WTC11 (cell line): ENCODE measurements around the gene TIMM10. TPM values are rescaled to one million over a fixed set of nuclear protein-coding genes. Genes with fewer than 3 reads are reported as not detected.
A peak's percentile ranks its signal among the peaks of the same experiment; 100 is the strongest.

Experiments
- CBFB ChIP-seq: sonication (generic); formaldehyde crosslinking; IDR thresholded peaks from 2 replicates; pipeline ENCODE4 v1.8.1; 2022; ENCODE audit warnings: mild to moderate bottlenecking, low read depth, missing genetic modification reagents
- NFYB ChIP-seq: sonication (generic); formaldehyde crosslinking; conservative IDR thresholded peaks from 2 replicates; pipeline ENCODE4 v1.8.0; 2022; ENCODE audit warnings: low read depth, missing genetic modification reagents
- NR3C1 ChIP-seq: sonication (generic); formaldehyde crosslinking; conservative IDR thresholded peaks from 2 replicates; pipeline ENCODE4 v1.8.1; 2023; ENCODE audit warnings: low read depth, mild to moderate bottlenecking, missing genetic modification reagents
- SMAD4 ChIP-seq: sonication (generic); formaldehyde crosslinking; IDR thresholded peaks from 2 replicates; pipeline ENCODE4 v1.8.0; 2022; ENCODE audit warnings: mild to moderate bottlenecking, missing genetic modification reagents
- TCF7 ChIP-seq: sonication (generic); formaldehyde crosslinking; IDR thresholded peaks from 2 replicates; pipeline ENCODE4 v1.8.0; 2022; ENCODE audit warnings: mild to moderate bottlenecking, low read depth, missing genetic modification reagents, moderate library complexity
- ZNF263 ChIP-seq: sonication (generic); formaldehyde crosslinking; IDR thresholded peaks from 2 replicates; pipeline ENCODE4 v1.8.1; 2022; ENCODE audit warnings: low read depth, mild to moderate bottlenecking, moderate library complexity, missing genetic modification reagents
- ZNF396 ChIP-seq: fragments of 250-450 bp; sonication (Bioruptor Pico); IDR thresholded peaks from 2 replicates; pipeline ENCODE4 v1.8.0; 2021; ENCODE audit warnings: mild to moderate bottlenecking, moderate library complexity, borderline replicate concordance
- total RNA-seq: library from RNA; stranded (reverse); gene quantifications from 3 replicates; pipeline ENCODE4 v1.2.3, GENCODE V29; 2021
- TF ChIP-seq, protein P1 (sequence below): sonication (generic); formaldehyde crosslinking; IDR thresholded peaks from 2 replicates; pipeline ENCODE4 v1.8.1; 2023; ENCODE audit warnings: mild to moderate bottlenecking, moderate library complexity, missing genetic modification reagents
- TF ChIP-seq, protein P2 (sequence below): fragments of 250-450 bp; sonication (Bioruptor Pico); conservative IDR thresholded peaks from 2 replicates; pipeline ENCODE4 v1.9.0; 2021; ENCODE audit warnings: mild to moderate bottlenecking
- TF ChIP-seq, protein P3 (sequence below): fragments of 250-450 bp; sonication (Bioruptor Pico); IDR thresholded peaks from 2 replicates; pipeline ENCODE4 v1.9.0; 2021; ENCODE audit warnings: mild to moderate bottlenecking, borderline replicate concordance
- TF ChIP-seq, protein P4 (sequence below): sonication (generic); formaldehyde crosslinking; IDR thresholded peaks from 2 replicates; pipeline ENCODE4 v1.8.0; 2023; ENCODE audit warnings: mild to moderate bottlenecking, missing genetic modification reagents
- TF ChIP-seq, protein P5 (sequence below): fragments of 250-450 bp; sonication (Bioruptor Pico); IDR thresholded peaks from 2 replicates; pipeline ENCODE4 v1.9.0; 2021; ENCODE audit warnings: mild to moderate bottlenecking
- TF ChIP-seq, protein P6 (sequence below): sonication (generic); formaldehyde crosslinking; IDR thresholded peaks from 2 replicates; pipeline ENCODE4 v1.8.1; 2023; ENCODE audit warnings: mild to moderate bottlenecking, missing genetic modification reagents
- TF ChIP-seq, protein P7 (sequence below): sonication (generic); formaldehyde crosslinking; IDR thresholded peaks from 2 replicates; pipeline ENCODE4 v1.8.0; 2023; ENCODE audit warnings: missing genetic modification reagents
- TF ChIP-seq, protein P8 (sequence below): fragments of 200-600 bp; IDR thresholded peaks from 2 replicates; pipeline ENCODE4 v1.8.0; 2022; ENCODE audit warnings: antibody characterized with exemption
- TF ChIP-seq, protein P9 (sequence below): sonication (generic); formaldehyde crosslinking; IDR thresholded peaks from 2 replicates; pipeline ENCODE4 v1.8.1; 2022; ENCODE audit warnings: low read depth, missing genetic modification reagents, borderline replicate concordance

Gene TIMM10
- total RNA-seq, 1 experiment from 2014 or later = 92.8 TPM

DNA sequence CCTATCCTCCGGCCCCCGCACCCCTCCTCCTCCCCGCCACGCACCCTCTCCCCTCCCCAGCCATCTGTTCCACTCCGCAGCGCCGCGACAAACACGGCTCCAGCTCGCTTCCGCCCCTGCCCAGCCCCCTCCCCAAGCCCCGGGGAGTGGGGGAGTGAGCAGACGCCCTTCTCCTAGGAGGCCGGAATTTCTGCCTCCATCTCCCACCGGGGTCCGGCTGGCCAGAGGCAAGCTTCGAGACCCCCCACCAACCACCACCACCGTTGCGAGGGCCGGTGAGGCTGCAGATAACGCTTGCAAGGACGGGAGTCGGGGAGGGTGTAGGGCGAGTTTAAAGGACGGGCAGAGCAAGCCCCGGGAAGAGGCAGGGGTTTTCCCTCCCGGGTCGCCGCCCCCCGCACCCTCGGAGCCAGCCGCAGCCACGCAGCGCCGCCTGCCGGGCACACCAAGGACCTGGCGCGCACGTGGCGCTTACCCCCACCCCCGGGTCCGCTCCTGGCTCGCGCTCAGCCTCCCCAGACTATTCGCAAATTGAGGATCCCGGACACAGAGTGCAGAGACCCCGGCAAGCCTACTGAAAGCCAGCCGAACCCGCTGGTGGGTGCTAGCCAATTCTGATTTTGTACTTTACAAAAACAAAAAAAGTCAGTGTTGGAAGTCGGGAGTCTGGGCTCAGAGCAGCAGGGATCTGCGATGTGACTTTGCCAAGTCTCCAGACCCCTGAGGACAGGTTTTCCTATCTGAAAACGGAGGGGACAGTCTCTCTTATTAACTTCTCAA lies 47.6 kb downstream of the TIMM10 start (continued):
- TF ChIP-seq, protein P1, sequence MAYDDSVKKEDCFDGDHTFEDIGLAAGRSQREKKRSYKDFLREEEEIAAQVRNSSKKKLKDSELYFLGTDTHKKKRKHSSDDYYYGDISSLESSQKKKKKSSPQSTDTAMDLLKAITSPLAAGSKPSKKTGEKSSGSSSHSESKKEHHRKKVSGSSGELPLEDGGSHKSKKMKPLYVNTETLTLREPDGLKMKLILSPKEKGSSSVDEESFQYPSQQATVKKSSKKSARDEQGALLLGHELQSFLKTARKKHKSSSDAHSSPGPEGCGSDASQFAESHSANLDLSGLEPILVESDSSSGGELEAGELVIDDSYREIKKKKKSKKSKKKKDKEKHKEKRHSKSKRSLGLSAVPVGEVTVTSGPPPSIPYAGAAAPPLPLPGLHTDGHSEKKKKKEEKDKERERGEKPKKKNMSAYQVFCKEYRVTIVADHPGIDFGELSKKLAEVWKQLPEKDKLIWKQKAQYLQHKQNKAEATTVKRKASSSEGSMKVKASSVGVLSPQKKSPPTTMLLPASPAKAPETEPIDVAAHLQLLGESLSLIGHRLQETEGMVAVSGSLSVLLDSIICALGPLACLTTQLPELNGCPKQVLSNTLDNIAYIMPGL (CRISPR knock-in tag) = peak; percentile 77
- TF ChIP-seq, protein P2, sequence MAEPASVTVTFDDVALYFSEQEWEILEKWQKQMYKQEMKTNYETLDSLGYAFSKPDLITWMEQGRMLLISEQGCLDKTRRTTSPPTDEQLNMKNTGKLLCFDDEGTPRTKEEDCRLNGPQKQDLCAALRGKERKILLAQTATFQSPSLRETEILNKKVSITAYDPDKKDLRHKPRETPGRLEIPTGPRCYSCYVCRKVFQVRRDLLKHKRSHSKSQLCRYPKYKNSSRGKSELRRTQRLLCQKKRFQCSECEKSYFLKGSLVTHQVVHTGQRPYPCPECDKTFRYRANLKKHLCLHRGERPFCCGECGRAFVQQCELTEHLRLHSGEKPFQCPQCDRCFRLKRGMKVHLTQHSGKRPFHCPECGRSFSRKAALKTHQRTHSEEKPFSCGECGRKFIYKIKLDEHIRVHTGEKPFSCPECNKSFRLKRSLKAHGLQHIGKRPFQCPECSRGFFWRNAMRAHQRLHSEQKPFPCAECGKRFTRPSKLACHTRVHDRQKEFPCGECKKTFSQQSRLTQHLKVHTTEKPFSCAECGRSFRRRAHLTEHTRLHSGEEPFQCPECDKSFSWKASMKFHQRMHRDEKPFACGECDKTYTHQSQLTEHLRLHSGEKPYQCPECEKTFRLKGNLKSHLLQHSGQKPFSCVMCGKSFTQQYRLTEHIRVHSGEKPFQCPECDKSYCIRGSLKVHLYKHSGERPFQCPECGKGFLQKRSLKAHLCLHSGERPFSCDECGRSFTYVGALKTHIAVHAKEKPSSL (CRISPR knock-in tag) = no peak
- TF ChIP-seq, protein P3, sequence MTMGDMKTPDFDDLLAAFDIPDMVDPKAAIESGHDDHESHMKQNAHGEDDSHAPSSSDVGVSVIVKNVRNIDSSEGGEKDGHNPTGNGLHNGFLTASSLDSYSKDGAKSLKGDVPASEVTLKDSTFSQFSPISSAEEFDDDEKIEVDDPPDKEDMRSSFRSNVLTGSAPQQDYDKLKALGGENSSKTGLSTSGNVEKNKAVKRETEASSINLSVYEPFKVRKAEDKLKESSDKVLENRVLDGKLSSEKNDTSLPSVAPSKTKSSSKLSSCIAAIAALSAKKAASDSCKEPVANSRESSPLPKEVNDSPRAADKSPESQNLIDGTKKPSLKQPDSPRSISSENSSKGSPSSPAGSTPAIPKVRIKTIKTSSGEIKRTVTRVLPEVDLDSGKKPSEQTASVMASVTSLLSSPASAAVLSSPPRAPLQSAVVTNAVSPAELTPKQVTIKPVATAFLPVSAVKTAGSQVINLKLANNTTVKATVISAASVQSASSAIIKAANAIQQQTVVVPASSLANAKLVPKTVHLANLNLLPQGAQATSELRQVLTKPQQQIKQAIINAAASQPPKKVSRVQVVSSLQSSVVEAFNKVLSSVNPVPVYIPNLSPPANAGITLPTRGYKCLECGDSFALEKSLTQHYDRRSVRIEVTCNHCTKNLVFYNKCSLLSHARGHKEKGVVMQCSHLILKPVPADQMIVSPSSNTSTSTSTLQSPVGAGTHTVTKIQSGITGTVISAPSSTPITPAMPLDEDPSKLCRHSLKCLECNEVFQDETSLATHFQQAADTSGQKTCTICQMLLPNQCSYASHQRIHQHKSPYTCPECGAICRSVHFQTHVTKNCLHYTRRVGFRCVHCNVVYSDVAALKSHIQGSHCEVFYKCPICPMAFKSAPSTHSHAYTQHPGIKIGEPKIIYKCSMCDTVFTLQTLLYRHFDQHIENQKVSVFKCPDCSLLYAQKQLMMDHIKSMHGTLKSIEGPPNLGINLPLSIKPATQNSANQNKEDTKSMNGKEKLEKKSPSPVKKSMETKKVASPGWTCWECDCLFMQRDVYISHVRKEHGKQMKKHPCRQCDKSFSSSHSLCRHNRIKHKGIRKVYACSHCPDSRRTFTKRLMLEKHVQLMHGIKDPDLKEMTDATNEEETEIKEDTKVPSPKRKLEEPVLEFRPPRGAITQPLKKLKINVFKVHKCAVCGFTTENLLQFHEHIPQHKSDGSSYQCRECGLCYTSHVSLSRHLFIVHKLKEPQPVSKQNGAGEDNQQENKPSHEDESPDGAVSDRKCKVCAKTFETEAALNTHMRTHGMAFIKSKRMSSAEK (CRISPR knock-in tag) = no peak
- TF ChIP-seq TCF7 = no peak
- TF ChIP-seq, protein P4, sequence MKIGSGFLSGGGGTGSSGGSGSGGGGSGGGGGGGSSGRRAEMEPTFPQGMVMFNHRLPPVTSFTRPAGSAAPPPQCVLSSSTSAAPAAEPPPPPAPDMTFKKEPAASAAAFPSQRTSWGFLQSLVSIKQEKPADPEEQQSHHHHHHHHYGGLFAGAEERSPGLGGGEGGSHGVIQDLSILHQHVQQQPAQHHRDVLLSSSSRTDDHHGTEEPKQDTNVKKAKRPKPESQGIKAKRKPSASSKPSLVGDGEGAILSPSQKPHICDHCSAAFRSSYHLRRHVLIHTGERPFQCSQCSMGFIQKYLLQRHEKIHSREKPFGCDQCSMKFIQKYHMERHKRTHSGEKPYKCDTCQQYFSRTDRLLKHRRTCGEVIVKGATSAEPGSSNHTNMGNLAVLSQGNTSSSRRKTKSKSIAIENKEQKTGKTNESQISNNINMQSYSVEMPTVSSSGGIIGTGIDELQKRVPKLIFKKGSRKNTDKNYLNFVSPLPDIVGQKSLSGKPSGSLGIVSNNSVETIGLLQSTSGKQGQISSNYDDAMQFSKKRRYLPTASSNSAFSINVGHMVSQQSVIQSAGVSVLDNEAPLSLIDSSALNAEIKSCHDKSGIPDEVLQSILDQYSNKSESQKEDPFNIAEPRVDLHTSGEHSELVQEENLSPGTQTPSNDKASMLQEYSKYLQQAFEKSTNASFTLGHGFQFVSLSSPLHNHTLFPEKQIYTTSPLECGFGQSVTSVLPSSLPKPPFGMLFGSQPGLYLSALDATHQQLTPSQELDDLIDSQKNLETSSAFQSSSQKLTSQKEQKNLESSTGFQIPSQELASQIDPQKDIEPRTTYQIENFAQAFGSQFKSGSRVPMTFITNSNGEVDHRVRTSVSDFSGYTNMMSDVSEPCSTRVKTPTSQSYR (CRISPR knock-in tag) = peak; percentile 76
- TF ChIP-seq, protein P5, sequence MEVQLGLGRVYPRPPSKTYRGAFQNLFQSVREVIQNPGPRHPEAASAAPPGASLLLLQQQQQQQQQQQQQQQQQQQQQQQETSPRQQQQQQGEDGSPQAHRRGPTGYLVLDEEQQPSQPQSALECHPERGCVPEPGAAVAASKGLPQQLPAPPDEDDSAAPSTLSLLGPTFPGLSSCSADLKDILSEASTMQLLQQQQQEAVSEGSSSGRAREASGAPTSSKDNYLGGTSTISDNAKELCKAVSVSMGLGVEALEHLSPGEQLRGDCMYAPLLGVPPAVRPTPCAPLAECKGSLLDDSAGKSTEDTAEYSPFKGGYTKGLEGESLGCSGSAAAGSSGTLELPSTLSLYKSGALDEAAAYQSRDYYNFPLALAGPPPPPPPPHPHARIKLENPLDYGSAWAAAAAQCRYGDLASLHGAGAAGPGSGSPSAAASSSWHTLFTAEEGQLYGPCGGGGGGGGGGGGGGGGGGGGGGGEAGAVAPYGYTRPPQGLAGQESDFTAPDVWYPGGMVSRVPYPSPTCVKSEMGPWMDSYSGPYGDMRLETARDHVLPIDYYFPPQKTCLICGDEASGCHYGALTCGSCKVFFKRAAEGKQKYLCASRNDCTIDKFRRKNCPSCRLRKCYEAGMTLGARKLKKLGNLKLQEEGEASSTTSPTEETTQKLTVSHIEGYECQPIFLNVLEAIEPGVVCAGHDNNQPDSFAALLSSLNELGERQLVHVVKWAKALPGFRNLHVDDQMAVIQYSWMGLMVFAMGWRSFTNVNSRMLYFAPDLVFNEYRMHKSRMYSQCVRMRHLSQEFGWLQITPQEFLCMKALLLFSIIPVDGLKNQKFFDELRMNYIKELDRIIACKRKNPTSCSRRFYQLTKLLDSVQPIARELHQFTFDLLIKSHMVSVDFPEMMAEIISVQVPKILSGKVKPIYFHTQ (CRISPR knock-in tag) = no peak
- TF ChIP-seq SMAD4 (CRISPR knock-in tag) = no peak
- TF ChIP-seq, protein P6, sequence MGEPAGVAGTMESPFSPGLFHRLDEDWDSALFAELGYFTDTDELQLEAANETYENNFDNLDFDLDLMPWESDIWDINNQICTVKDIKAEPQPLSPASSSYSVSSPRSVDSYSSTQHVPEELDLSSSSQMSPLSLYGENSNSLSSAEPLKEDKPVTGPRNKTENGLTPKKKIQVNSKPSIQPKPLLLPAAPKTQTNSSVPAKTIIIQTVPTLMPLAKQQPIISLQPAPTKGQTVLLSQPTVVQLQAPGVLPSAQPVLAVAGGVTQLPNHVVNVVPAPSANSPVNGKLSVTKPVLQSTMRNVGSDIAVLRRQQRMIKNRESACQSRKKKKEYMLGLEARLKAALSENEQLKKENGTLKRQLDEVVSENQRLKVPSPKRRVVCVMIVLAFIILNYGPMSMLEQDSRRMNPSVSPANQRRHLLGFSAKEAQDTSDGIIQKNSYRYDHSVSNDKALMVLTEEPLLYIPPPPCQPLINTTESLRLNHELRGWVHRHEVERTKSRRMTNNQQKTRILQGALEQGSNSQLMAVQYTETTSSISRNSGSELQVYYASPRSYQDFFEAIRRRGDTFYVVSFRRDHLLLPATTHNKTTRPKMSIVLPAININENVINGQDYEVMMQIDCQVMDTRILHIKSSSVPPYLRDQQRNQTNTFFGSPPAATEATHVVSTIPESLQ (CRISPR knock-in tag) = no peak
- TF ChIP-seq ZNF263 (CRISPR knock-in tag) = no peak
- TF ChIP-seq ZNF396 (CRISPR knock-in tag) = no peak
- TF ChIP-seq, protein P7, sequence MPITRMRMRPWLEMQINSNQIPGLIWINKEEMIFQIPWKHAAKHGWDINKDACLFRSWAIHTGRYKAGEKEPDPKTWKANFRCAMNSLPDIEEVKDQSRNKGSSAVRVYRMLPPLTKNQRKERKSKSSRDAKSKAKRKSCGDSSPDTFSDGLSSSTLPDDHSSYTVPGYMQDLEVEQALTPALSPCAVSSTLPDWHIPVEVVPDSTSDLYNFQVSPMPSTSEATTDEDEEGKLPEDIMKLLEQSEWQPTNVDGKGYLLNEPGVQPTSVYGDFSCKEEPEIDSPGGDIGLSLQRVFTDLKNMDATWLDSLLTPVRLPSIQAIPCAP (CRISPR knock-in tag) = no peak
- TF ChIP-seq NR3C1 = no peak
- TF ChIP-seq, protein P8, sequence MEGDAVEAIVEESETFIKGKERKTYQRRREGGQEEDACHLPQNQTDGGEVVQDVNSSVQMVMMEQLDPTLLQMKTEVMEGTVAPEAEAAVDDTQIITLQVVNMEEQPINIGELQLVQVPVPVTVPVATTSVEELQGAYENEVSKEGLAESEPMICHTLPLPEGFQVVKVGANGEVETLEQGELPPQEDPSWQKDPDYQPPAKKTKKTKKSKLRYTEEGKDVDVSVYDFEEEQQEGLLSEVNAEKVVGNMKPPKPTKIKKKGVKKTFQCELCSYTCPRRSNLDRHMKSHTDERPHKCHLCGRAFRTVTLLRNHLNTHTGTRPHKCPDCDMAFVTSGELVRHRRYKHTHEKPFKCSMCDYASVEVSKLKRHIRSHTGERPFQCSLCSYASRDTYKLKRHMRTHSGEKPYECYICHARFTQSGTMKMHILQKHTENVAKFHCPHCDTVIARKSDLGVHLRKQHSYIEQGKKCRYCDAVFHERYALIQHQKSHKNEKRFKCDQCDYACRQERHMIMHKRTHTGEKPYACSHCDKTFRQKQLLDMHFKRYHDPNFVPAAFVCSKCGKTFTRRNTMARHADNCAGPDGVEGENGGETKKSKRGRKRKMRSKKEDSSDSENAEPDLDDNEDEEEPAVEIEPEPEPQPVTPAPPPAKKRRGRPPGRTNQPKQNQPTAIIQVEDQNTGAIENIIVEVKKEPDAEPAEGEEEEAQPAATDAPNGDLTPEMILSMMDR = peak; percentile 65
- TF ChIP-seq NFYB (CRISPR knock-in tag) = no peak
- TF ChIP-seq, protein P9, sequence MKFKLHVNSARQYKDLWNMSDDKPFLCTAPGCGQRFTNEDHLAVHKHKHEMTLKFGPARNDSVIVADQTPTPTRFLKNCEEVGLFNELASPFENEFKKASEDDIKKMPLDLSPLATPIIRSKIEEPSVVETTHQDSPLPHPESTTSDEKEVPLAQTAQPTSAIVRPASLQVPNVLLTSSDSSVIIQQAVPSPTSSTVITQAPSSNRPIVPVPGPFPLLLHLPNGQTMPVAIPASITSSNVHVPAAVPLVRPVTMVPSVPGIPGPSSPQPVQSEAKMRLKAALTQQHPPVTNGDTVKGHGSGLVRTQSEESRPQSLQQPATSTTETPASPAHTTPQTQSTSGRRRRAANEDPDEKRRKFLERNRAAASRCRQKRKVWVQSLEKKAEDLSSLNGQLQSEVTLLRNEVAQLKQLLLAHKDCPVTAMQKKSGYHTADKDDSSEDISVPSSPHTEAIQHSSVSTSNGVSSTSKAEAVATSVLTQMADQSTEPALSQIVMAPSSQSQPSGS = no peak
- no peak for TF ChIP-seq CBFB
